Measurements from ENCODE around the gene CNR2.
"Not testable (repeated sequence)": the region's sequence is repeated elsewhere in the genome, so short reads cannot be mapped to it uniquely, and the experiment has no call there.

The CNR2 gene

DNA sequence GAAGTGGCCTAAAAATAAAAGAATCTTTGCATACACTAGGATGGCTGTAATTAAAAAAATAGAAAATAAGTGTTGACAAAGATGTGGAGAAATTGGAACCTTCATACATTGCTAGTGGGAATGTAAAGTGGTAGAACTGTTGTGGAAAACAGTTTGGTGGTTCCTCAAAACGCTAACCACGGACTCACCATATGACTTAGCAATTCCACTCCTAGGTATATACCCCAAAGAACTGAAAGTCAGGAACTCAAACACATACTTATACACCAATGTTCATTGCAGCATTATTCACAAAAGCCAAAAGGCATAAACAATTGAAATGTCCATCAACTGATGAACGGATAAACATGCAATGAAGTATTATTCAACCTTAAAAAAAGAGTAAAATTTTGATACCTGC, 77.1 kb downstream of the CNR2 start:
- no peak for DNase-seq (ENCODE audit: low read depth)

DNA sequence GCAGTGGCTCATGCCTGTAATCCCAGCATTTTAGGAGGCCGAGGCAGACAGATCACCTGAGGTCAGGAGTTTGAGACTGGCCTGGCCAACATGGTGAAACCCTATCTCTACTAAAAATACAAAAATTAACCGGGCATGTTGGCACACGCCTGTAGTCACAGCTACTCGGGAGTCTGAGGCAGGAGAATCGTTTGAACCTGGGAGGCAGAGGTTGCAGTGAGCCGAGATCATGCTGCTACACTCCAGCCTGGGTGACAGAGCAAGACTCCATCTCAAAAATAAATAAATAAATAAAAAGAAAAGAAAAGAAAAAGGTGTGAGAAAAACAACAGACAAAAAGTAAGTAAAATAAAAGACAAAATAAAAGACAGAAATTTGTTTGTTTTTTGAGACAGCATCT, 79.0 kb downstream of the CNR2 start:
- not testable (repeated sequence) for DNase-seq (ENCODE audit: low read depth)

DNA sequence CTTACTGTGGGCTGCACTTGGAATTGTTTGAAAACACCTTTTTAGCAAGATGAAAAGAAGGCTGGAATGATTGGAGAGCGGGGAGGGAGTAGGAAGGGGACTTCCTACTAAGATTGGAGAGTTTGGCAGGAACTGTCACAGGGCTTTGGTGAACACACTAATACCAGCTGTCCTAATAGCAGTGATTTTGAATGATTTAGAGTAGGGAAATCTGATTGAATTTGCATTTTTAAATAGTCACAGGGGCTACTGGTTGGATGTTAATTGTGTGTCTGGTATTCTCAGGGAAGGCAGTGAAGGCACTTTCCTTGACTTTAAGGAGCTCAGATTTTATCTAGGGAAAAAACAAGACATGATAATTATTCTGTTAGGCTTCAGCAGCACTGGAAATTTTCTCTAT, 85.4 kb downstream of the CNR2 start:
- DNase-seq (ENCODE audit: low read depth), result no peak

DNA sequence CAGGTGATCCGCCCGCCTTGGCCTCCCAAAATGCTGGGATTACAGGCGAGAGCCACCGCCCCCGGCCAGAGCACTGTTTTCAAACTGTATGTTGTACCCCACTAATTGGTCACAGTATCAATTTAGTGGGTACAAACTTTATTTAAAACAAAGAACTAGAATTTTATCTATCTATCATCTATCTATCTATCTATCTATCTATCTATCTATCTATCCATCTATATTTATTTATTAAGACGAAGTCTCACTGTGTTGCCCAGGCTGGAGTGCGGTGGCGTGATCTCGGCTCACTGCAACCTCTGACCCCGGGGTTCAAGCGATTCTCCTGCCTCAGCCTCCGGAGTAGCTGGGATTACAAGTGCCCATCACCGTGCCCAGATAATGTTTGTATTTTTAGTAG, 86.6 kb downstream of the CNR2 start:
- DNase-seq (ENCODE audit: low read depth), result not testable (repeated sequence)

DNA sequence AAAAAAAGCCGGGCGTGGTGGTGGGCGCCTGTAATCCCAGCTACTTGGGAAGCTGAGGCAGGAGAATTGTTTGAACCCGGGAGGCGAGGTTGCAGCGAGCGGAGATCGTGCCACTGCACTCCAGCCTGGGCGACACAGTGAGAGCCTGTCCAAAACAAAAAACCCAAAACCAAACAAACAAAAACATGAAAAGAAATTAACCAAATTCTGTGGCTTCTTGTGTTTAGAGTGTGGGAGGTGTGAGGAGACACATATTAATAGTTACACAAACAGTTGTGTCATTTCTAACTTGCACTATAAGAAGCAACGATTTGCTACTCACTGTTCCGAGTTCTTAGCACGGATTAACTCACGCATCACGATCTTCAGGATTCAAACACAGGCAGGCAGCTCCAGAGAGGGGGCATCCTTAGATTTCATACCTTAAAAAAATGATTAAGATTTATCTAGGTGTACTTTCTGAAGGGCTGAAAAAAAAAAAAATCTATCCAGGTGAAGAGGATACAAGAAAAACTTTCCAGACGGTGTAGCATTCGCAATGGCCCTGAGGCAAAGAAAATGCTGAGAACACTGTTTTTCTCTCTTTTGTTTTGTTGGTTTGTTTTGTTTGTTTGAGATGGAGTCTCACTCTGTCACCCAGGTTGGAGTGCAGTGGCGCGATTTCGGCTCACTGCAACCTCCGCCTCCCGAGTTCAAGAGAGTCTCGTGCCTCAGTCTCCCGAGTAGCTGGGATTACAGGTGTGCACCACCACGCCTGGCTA, 87.2 kb downstream of the CNR2 start:
- DNase-seq (ENCODE audit: low read depth), result no peak

DNA sequence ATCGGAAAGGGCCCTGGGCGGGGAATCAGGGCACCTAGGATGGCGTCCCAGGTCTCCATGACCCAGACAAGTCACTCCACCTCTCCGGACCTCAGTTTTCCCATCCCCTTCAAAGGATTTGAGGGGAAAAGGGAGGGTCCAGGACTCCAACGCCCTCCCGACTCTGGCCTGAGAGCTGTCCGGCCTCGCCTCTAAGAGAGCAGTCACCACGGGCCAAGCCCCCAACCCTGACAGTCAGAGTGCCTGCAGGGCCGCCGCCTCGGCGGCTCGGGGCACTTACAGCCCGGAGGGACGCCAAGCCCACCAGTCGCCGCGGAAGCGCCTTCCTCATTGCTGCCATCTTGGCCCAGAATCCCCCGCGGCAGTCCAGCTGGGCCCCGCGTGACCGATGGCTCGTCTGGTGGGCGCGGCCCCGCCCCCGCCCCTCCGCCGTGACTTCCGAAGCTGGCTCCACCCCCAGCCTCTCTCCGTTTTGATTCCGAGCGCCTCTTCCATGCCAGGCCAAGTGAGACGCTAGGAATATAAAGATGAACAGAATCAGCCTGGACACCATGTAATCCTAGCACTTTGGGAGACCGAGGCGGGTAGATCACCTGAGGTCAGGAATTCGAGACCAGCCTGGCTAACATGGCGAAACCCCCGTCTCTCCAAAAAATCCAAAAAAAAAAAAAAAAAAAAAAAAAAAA, 87.9 kb downstream of the CNR2 start, which contains the start of gene HMGCL:
Gene HMGCL, minus strand, starts transcription at position 354 of the 686 bp plus-strand sequence. Its CDS starts 14 bp downstream, at position 340.
- peak; percentile 88 for DNase-seq (ENCODE audit: low read depth)

DNA sequence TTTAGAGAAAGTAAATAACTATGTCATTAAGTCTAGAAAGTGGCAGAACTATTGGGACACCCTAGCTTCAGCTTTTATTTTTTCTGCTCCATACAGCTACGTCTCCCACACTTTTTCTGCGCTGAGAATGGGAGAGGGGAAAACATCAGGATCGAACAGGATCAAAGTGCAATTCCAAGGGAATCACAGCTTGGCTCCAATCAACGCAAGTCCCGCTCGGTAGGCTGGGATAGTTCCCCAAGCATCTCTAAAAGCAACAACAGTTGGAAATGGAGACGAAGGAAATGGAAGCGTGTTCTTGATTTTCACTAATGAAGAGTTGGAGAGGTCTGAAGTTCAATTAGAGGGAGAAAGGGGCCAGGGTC, 88.5 kb downstream of the CNR2 start:
- no peak for DNase-seq (ENCODE audit: low read depth)

DNA sequence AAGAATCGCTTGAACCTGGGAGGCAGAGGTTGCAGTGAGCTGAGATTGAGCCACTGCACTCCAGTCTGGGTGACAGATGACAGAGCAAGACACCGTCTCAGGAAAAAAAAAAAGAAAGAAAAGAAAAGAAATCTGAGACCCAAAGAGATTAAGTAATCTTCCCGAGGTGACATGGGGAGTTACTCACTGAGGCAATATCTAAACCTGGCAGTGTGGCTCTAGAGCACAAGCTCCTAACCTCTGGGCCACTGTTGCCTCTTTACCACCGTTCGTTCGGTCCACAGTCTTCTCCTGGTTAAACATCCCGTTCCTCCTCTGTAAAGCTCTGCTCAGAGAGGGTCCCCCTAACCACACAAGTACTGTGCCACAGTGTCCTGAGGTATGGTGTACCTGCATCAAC, 89.4 kb downstream of the CNR2 start:
- DNase-seq (ENCODE audit: low read depth), result no peak
